Measurements from ENCODE around the gene PHF13. TPM values are rescaled to one million over a fixed set of nuclear protein-coding genes. Genes with fewer than 3 reads are reported as not detected.
A peak's percentile ranks its signal among the peaks of the same experiment; 100 is the strongest.

Gene PHF13
- total and polyA plus RNA-seq, 2 of the 4 experiments (the other 2 are of a cell fraction) = 7.3 to 9.8 TPM

DNA sequence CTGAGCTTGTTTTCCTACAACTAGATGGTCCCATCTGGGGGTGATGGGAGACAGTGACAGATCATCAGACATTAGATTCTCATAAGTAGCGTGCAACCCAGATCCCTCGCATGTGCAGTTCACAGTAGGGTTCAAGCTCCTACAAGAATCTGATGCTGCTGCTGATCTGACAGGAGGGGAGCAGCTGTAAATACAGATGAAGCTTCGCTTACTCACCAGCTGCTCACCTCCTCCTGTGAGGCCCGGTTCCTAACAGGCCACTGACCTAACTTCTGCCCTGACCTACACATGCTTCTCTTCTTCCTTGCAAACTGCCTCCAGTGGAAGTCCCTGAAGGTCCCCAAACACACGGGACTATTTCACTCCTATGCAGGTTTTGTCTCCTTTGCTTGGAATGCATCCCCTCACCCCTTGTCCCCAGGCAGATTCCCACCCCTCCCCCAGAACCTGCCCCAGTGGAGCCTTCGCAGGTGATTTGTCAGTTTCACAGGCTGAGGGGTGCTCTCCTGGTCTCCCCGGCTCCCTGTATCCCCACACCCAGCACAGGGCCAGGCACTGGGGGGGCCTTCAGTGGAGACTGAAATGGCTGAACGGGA, 39.4 kb upstream of the PHF13 start:
- Histone ChIP-seq H3K9me3 (ENCODE audit: control insufficient read depth, insufficient read depth, low read length) (peaks cover 10% of the 10 kb centered on the region), H3K18ac (ENCODE audit: low read depth, low read length) (no peak overlapping the region), H3K27me3 (ENCODE audit: control insufficient read depth, insufficient read depth, low read length) (peaks cover 22% of the 10 kb centered on the region), H2AK5ac (ENCODE audit: low read depth, low read length) (no peak overlapping the region), H2AK9ac (replicated peaks; ENCODE audit: low read depth, low read length, poor library complexity) (no peak overlapping the region), H3K4me2 (ENCODE audit: low read depth, low read length) (no peak overlapping the region), H3K36me3 (ENCODE audit: control insufficient read depth, insufficient read depth, low read length) (no peaks in the 10 kb centered on the region), H4K8ac (ENCODE audit: low read depth in 2 of 2, low read length in 2 of 2) (no peak overlapping the region), H3K79me1 (ENCODE audit: low read depth in 1 of 2, low read length in 2 of 2) (no peaks in the 10 kb centered on the region), H4K5ac (ENCODE audit: low read depth, low read length) (no peak overlapping the region), H2BK5ac (ENCODE audit: low read depth, low read length, poor library complexity, severe bottlenecking) (no peak overlapping the region), H3K9me1 (ENCODE audit: insufficient read depth, low read length) (peaks cover 3% of the 10 kb centered on the region), H2AFZ (replicated peaks; ENCODE audit: low read length, poor library complexity) (no peak overlapping the region), H2BK15ac (ENCODE audit: low read depth, low read length) (no peak overlapping the region), H3K9ac (ENCODE audit: low read depth, low read length) (no peak overlapping the region), H2BK120ac (ENCODE audit: low read depth, low read length) (no peak overlapping the region), H3K23ac (ENCODE audit: low read depth, low read length) (no peak overlapping the region), H3K14ac (replicated peaks; ENCODE audit: low read depth, low read length) (no peak overlapping the region), H4K91ac (ENCODE audit: insufficient read depth, low read depth, low read length) (no peak overlapping the region), H3K4ac (ENCODE audit: low read depth, low read length) (no peak overlapping the region), H3K4me1 (ENCODE audit: control insufficient read depth, insufficient read depth, low read length) (no peaks in the 10 kb centered on the region; the same call in 1 of the 2 replicates), H4K20me1 (ENCODE audit: insufficient read depth, low read length) (no peaks in the 10 kb centered on the region), H3K56ac (ENCODE audit: extremely low read depth, insufficient read depth, low read length) (no peak overlapping the region), H3K27ac (ENCODE audit: insufficient read depth, low read length) (no peak overlapping the region), H3K4me3 (ENCODE audit: insufficient read depth, low read depth, low read length) (no peak overlapping the region), H2BK20ac (ENCODE audit: low read depth, low read length) (no peak overlapping the region)
- ATAC-seq (ENCODE audit: low read depth) (no peak), DNase-seq (peak; percentile 39)
- TF ChIP-seq MAFK (IDR thresholded peaks at IDR 0.05; ENCODE audit: low read depth, low read length) (no peak), USF2 (IDR thresholded peaks at IDR 0.05; ENCODE audit: low read depth, low read length) (no peak), BHLHE40 (IDR thresholded peaks at IDR 0.05; ENCODE audit: low read depth, low read length) (no peak), CEBPB (IDR thresholded peaks at IDR 0.05; ENCODE audit: low read depth, low read length) (no peak), MAZ (IDR thresholded peaks at IDR 0.05; ENCODE audit: borderline replicate concordance, low read depth, low read length) (no peak), MXI1 (IDR thresholded peaks at IDR 0.05; ENCODE audit: borderline replicate concordance, low read depth, low read length) (no peak), RAD21 (IDR thresholded peaks at IDR 0.05; ENCODE audit: low read length) (no peak), FOS (IDR thresholded peaks at IDR 0.05; ENCODE audit: low read depth, low read length) (no peak), SMC3 (IDR thresholded peaks at IDR 0.05; ENCODE audit: low read depth, low read length) (no peak), RFX5 (IDR thresholded peaks at IDR 0.05; ENCODE audit: low read depth, low read length) (no peak), NFE2L2 (IDR thresholded peaks at IDR 0.05; ENCODE audit: low read depth, low read length) (no peak), CHD1 (IDR thresholded peaks at IDR 0.05; ENCODE audit: low read depth, low read length) (no peak), ELK1 (IDR thresholded peaks at IDR 0.05; ENCODE audit: borderline replicate concordance, low read depth, low read length) (no peak), RCOR1 (IDR thresholded peaks at IDR 0.05; ENCODE audit: insufficient replicate concordance, low read length) (no peak), POLR2A (IDR thresholded peaks at IDR 0.05; ENCODE audit: low read depth, low read length) (no peak)
- TF ChIP-seq, protein P1, sequence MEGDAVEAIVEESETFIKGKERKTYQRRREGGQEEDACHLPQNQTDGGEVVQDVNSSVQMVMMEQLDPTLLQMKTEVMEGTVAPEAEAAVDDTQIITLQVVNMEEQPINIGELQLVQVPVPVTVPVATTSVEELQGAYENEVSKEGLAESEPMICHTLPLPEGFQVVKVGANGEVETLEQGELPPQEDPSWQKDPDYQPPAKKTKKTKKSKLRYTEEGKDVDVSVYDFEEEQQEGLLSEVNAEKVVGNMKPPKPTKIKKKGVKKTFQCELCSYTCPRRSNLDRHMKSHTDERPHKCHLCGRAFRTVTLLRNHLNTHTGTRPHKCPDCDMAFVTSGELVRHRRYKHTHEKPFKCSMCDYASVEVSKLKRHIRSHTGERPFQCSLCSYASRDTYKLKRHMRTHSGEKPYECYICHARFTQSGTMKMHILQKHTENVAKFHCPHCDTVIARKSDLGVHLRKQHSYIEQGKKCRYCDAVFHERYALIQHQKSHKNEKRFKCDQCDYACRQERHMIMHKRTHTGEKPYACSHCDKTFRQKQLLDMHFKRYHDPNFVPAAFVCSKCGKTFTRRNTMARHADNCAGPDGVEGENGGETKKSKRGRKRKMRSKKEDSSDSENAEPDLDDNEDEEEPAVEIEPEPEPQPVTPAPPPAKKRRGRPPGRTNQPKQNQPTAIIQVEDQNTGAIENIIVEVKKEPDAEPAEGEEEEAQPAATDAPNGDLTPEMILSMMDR (conservative IDR thresholded peaks at IDR 0.05; ENCODE audit: low read depth, low read length) = no peak
- in situ Hi-C loops (cut with MboI; ENCODE audit: low sequenced_read_pairs) (no loop called here), dilution Hi-C loops (cut with HindIII; ENCODE audit: low sequenced_read_pairs, unreplicated experiment) (no loop called here), intact Hi-C loops (cut with micrococcal nuclease) (no loop called here)
- POLR2A ChIA-PET (ENCODE audit: unreplicated experiment) = no interaction called here
- CTCF ChIA-PET = no interaction called here
- no TSS peak for BruUV-seq (replicated peaks)
- WGBS, 2 experiments (ENCODE audit: extremely low coverage in 2 of 2, insufficient read length in 1 of 2) = 40% methylated on average over 3 of the region's 8 CpGs; no CpG with 5 or more reads in 1 of the 2 experiments
